MM.1S (cell line): ENCODE measurements around the gene WDR55.
"Not testable (repeated sequence)": the region's sequence is repeated elsewhere in the genome, so short reads cannot be mapped to it uniquely, and the experiment has no call there.

Experiments used
- DNase-seq: peaks from one replicate; pipeline ENCODE4 v3.0.0-alpha.2; 2015
- H2AFZ ChIP-seq: fragments of 300-600 bp; sonication (generic); 2 replicates; pipeline ENCODE4 v1.6.0; 2016; ENCODE audit warnings: antibody characterized with exemption, low read length
- H3F3A ChIP-seq: fragments of 300-600 bp; sonication (generic); 2 replicates; pipeline ENCODE4 v1.6.1; 2016; ENCODE audit warnings: mild to moderate bottlenecking, antibody characterized with exemption, low read length, moderate library complexity, mixed read lengths; ENCODE audit not compliant: insufficient read depth
- H3K27ac ChIP-seq: fragments of 300-600 bp; sonication (generic); 2 replicates; pipeline ENCODE4 v1.5.1; 2016; ENCODE audit warnings: mild to moderate bottlenecking, low read length
- H3K27me3 ChIP-seq: fragments of 300-600 bp; sonication (generic); replicated peaks from 2 replicates; pipeline ENCODE4 v1.6.0; 2016; ENCODE audit warnings: low read length; ENCODE audit not compliant: insufficient read depth
- H3K36me3 ChIP-seq: fragments of 300-600 bp; sonication (generic); replicated peaks from 2 replicates; pipeline ENCODE4 v1.6.1; 2016; ENCODE audit warnings: mild to moderate bottlenecking, low read length, mixed read lengths; ENCODE audit not compliant: insufficient read depth
- H3K4me1 ChIP-seq: fragments of 300-600 bp; sonication (generic); 2 replicates; pipeline ENCODE4 v1.6.1; 2016; ENCODE audit warnings: low read length, mixed read lengths
- H3K4me2 ChIP-seq: fragments of 300-600 bp; sonication (generic); 2 replicates; pipeline ENCODE4 v1.6.0; 2016; ENCODE audit warnings: low read depth, low read length
- H3K4me3 ChIP-seq: fragments of 300-600 bp; sonication (generic); 2 replicates; pipeline ENCODE4 v1.5.1; 2016; ENCODE audit warnings: low read length, mixed read lengths
- H3K79me2 ChIP-seq: fragments of 300-600 bp; sonication (generic); 2 replicates; pipeline ENCODE4 v1.6.1; 2016; ENCODE audit warnings: mixed run types, low read length, mixed read lengths
- H3K9ac ChIP-seq: fragments of 300-600 bp; sonication (generic); 2 replicates; pipeline ENCODE4 v1.6.1; 2016; ENCODE audit warnings: low read length, mixed read lengths
- H3K9me2 ChIP-seq: fragments of 300-600 bp; sonication (generic); replicated peaks from 2 replicates; pipeline ENCODE4 v1.6.1; 2016; ENCODE audit warnings: mild to moderate bottlenecking, low read length, mixed read lengths; ENCODE audit not compliant: insufficient read depth
- H3K9me3 ChIP-seq: fragments of 300-600 bp; sonication (generic); replicated peaks from 2 replicates; pipeline ENCODE4 v1.6.1; 2016; ENCODE audit warnings: mild to moderate bottlenecking, low read length, mixed read lengths; ENCODE audit not compliant: insufficient read depth
- H4K20me1 ChIP-seq: fragments of 300-600 bp; sonication (generic); 2 replicates; pipeline ENCODE4 v1.6.1; 2016; ENCODE audit warnings: mild to moderate bottlenecking, low read length, moderate library complexity, mixed read lengths; ENCODE audit not compliant: insufficient read depth
- CTCF ChIP-seq: fragments of 300-600 bp; sonication (generic); IDR thresholded peaks from 2 replicates; pipeline ENCODE4 v1.5.1; 2016; ENCODE audit warnings: antibody characterized with exemption, low read length, mixed read lengths
- EZH2 ChIP-seq: fragments of 300-600 bp; sonication (generic); optimal IDR thresholded peaks from 2 replicates; pipeline ENCODE3; 2017; ENCODE audit warnings: low read depth, mild to moderate bottlenecking, antibody characterized with exemption, low read length, mixed read lengths
- EZH2phosphoT487 ChIP-seq: fragments of 300-600 bp; sonication (generic); IDR thresholded peaks from 2 replicates; pipeline ENCODE4 v1.6.1; 2018; ENCODE audit warnings: antibody characterized with exemption, low read length

Gene WDR55

GRCh38 chr5:140635291-140636257 lies 29.1 kb upstream of the WDR55 start:
- no peaks in the 10 kb centered on the region for H3K9me3 ChIP-seq
- no peak overlapping the region for H3K4me2 ChIP-seq
- H3K4me3 ChIP-seq, result no peak overlapping the region
- no peaks in the 10 kb centered on the region for H3K36me3 ChIP-seq
- H3K9me2 ChIP-seq, result no peaks in the 10 kb centered on the region
- peaks cover 8% of the 10 kb centered on the region; the same call in 1 of the 2 replicates for H3K79me2 ChIP-seq
- H3K4me1 ChIP-seq, result peaks cover 7% of the 10 kb centered on the region; the same call in 1 of the 2 replicates
- no peak for DNase-seq
- peaks cover 8% of the 10 kb centered on the region for H3F3A ChIP-seq
- H3K9ac ChIP-seq, result no peak overlapping the region
- no peaks in the 10 kb centered on the region for H4K20me1 ChIP-seq
- H2AFZ ChIP-seq, result 0 out of 2 replicates have a peak overlapping the region, but pooled peaks have one; percentile 23
- no peak overlapping the region for H3K27ac ChIP-seq
- 0 out of 2 replicates have a peak, but pooled peaks cover 6% of the 10 kb centered on the region for H3K27me3 ChIP-seq
- TF ChIP-seq EZH2phosphoT487 (no peak), EZH2 (no peak), CTCF (no peak)

- no peaks in the 10 kb centered on the region for H3K9me3 ChIP-seq
- peaks cover 8% of the 10 kb centered on the region; the same call in 1 of the 2 replicates for H3K79me2 ChIP-seq
- TF ChIP-seq EZH2phosphoT487, result no peak
- TF ChIP-seq CTCF, result no peak
- TF ChIP-seq EZH2, result no peak
- H3K4me2 ChIP-seq, result no peak overlapping the region
- H3F3A ChIP-seq, result peaks cover 12% of the 10 kb centered on the region
- no peak overlapping the region for H2AFZ ChIP-seq
- no peaks in the 10 kb centered on the region for H4K20me1 ChIP-seq
- no peak overlapping the region for H3K27ac ChIP-seq
- H3K36me3 ChIP-seq, result no peaks in the 10 kb centered on the region
- H3K4me1 ChIP-seq, result peaks cover 7% of the 10 kb centered on the region; the same call in 1 of the 2 replicates
- no peak for DNase-seq
- H3K27me3 ChIP-seq, result 0 out of 2 replicates have a peak, but pooled peaks cover 6% of the 10 kb centered on the region
- H3K9ac ChIP-seq, result no peak overlapping the region
- H3K4me3 ChIP-seq, result no peak overlapping the region
- no peaks in the 10 kb centered on the region for H3K9me2 ChIP-seq
These were observed 27.2 kb upstream of the WDR55 start for GRCh38 chr5:140637371-140638100.

GRCh38 chr5:140638898-140639147 lies 25.9 kb upstream of the WDR55 start:
- not testable (repeated sequence) for DNase-seq, H4K20me1 ChIP-seq, H3K27me3 ChIP-seq, H3K4me1 ChIP-seq, H3K9me2 ChIP-seq, H3K36me3 ChIP-seq, H3K9me3 ChIP-seq
- Histone ChIP-seq H3K4me2 (peak overlapping the region; percentile 81), H3K79me2 (peaks cover 12% of the 10 kb centered on the region), H3F3A (peaks cover 12% of the 10 kb centered on the region), H3K4me3 (peak overlapping the region; percentile 79), H3K27ac (peak overlapping the region; percentile 47; the same call in 1 of the 2 replicates), H2AFZ (peak overlapping the region; percentile 94), H3K9ac (peak overlapping the region; percentile 46; the same call in 1 of the 2 replicates)
